Gastroesophageal sphincter (tissue), 4 donors: ENCODE data around the gene MLLT10. TPM values are rescaled to one million over a fixed set of nuclear protein-coding genes. Genes with fewer than 3 reads are reported as not detected.

Experiments
- ATAC-seq: fragments of 150-250 bp; one replicate; pipeline ENCODE4 v1.9.1; 2016; ENCODE audit warnings: mild to moderate bottlenecking, moderate library complexity
- H3K27ac ChIP-seq, 4 donors: fragments of 200-600 bp; sonication (generic) in 3 of 4; 1 replicate in 3 of 4; 2 replicates in 1 of 4; pipeline ENCODE4 v1.5.1; 2016 to 2019
- H3K27me3 ChIP-seq: fragments of 200-600 bp; sonication (generic); one replicate; pipeline ENCODE4 v1.5.1; 2019
- H3K36me3 ChIP-seq, 2 donors: fragments of 200-600 bp; sonication (generic); one replicate each; pipeline ENCODE4 v1.5.1; 2019; ENCODE audit warnings: control low read depth in 1 of 2
- H3K4me1 ChIP-seq, 3 donors: fragments of 200-600 bp; sonication (generic); 1 replicate in 2 of 3; 2 replicates in 1 of 3; pipeline ENCODE4 v1.5.1; 2016 to 2019; ENCODE audit warnings: control low read depth in 2 of 3
- H3K4me3 ChIP-seq, 2 donors: fragments of 200-600 bp; sonication (generic); one replicate each; pipeline ENCODE4 v1.5.1; 2019; ENCODE audit warnings: mild to moderate bottlenecking in 1 of 2, moderate library complexity in 1 of 2
- H3K9me3 ChIP-seq, 3 donors: fragments of 200-600 bp; sonication (generic); one replicate each; pipeline ENCODE4 v1.5.1; 2017 to 2019; ENCODE audit warnings: control low read depth in 2 of 3
- EP300 ChIP-seq: sonication (generic); formaldehyde crosslinking; IDR thresholded peaks from one replicate; pipeline ENCODE4 v1.6.1; 2017; ENCODE audit warnings: antibody characterized with exemption, mild to moderate bottlenecking
- POLR2A ChIP-seq, 2 donors: fragments of 450-650 bp; IDR thresholded peaks; one replicate each; pipeline ENCODE4 v1.6.1; 2017; ENCODE audit warnings: antibody characterized with exemption in 2 of 2, mild to moderate bottlenecking in 2 of 2, moderate library complexity in 1 of 2
- POLR2AphosphoS5 ChIP-seq: sonication (generic); formaldehyde crosslinking; IDR thresholded peaks from one replicate; pipeline ENCODE4 v1.6.1; 2017; ENCODE audit warnings: antibody characterized with exemption
- WGBS, 2 donors: methylation state at CpG; one replicate each; pipeline ENCODE4 v1.1.5; 2018; ENCODE audit warnings: low coverage in 1 of 2; 5-methylcytosine and 5-hydroxymethylcytosine counted together
- total RNA-seq, 4 donors: library from RNA; depleted of rRNA; stranded (reverse); fragments of >200 nt; gene quantifications; one replicate each; pipeline ENCODE4 v1.1.0, GENCODE V29; 2016
- TF ChIP-seq, protein P1 (sequence below), 4 experiments: fragments of 200-600 bp in 2 of 4; fragments of 450-650 bp in 2 of 4; sonication (generic) in 1 of 4; IDR thresholded peaks; one replicate each; pipeline ENCODE4 v1.5.1; 2017 to 2019; ENCODE audit warnings: antibody characterized with exemption in 4 of 4, mild to moderate bottlenecking in 2 of 4, moderate library complexity in 2 of 4

The MLLT10 gene
- total RNA-seq, 4 donors from 2014 or later, result 27.2 to 52.1 (median 39.0) TPM

- H3K4me1 ChIP-seq, result peaks cover 5 to 22% (median 10%) of the 10 kb centered on the region in 3 donors
- ATAC-seq, result no peak
- peaks cover 0 to 19% of the 10 kb centered on the region in 2 donors for H3K36me3 ChIP-seq
- WGBS, 2 donors, result 54 to 66% methylated on average over 6 of the region's 6 CpGs
- TF ChIP-seq EP300 (no peak), POLR2A (IDR thresholded peaks at IDR 0.05) (no peak), POLR2AphosphoS5 (no peak)
- TF ChIP-seq, protein P1, sequence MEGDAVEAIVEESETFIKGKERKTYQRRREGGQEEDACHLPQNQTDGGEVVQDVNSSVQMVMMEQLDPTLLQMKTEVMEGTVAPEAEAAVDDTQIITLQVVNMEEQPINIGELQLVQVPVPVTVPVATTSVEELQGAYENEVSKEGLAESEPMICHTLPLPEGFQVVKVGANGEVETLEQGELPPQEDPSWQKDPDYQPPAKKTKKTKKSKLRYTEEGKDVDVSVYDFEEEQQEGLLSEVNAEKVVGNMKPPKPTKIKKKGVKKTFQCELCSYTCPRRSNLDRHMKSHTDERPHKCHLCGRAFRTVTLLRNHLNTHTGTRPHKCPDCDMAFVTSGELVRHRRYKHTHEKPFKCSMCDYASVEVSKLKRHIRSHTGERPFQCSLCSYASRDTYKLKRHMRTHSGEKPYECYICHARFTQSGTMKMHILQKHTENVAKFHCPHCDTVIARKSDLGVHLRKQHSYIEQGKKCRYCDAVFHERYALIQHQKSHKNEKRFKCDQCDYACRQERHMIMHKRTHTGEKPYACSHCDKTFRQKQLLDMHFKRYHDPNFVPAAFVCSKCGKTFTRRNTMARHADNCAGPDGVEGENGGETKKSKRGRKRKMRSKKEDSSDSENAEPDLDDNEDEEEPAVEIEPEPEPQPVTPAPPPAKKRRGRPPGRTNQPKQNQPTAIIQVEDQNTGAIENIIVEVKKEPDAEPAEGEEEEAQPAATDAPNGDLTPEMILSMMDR (IDR thresholded peaks at IDR 0.05), result no peak
- H3K9me3 ChIP-seq, result no peaks in the 10 kb centered on the region
- no peak overlapping the region for H3K4me3 ChIP-seq
- no peaks in the 10 kb centered on the region for H3K27me3 ChIP-seq
- H3K27ac ChIP-seq, result no peak overlapping the region
These were observed 187.1 kb downstream of the MLLT10 start for GRCh38 chr10:21721000-21721665.

DNA sequence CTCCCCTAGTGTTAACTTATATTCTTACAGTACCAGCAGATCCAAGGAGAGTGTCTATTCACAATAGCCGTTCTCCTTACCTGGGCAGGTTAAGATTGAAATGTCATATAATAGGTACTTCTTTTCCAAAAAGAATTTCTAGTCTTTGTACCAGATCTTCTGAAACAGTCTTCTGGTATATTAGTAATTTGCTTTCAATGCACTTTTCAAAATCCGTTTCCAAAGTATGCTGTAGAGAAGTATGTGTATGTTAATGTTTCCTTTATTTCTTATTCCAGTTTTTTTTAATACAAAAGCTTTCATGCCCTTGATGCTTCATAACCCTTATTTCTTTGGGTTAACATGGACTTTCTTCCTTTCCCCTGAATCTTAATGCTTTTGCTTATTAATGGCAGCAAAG, 188.2 kb downstream of the MLLT10 start:
- Histone ChIP-seq H3K9me3 (no peaks in the 10 kb centered on the region), H3K27me3 (no peaks in the 10 kb centered on the region), H3K4me3 (no peak overlapping the region), H3K27ac (no peak overlapping the region), H3K4me1 (peaks cover 5 to 22% (median 10%) of the 10 kb centered on the region in 3 donors), H3K36me3 (peaks cover 0 to 21% of the 10 kb centered on the region in 2 donors)
- WGBS, 2 donors, result 88 to 96% methylated on average over 2 of the region's 2 CpGs
- no peak for TF ChIP-seq POLR2A (IDR thresholded peaks at IDR 0.05)
- no peak for TF ChIP-seq POLR2AphosphoS5
- TF ChIP-seq EP300, result no peak
- TF ChIP-seq, protein P1 (IDR thresholded peaks at IDR 0.05), result no peak
- ATAC-seq, result no peak

DNA sequence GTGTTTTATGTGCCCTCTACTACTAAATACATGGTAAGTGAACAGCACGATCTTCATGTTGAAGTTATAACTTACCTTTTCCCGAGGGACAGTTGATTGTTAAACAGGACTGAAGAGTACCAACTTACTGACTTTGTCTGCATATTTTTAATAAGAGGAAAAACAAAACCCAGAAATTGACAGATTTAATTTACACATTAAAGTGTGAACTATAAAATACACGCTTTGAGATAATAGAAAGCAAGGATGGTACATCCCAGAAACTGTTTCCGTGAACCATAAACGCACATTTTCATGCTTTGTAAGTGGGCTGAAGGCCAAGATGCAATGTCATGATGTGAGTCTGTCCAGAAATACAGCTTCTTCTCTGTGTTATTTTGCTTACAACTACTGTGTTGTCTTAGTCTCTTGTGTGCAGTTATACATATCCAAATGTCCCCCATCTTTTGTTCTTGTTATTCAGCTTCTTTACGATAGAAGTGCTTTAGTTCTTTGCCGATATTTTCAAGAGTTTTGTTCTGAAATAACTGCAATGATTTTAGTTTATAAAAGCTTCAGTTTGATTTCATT, 190.1 kb downstream of the MLLT10 start:
- H3K4me3 ChIP-seq, result no peak overlapping the region
- H3K27ac ChIP-seq, result no peak overlapping the region
- H3K9me3 ChIP-seq, result no peaks in the 10 kb centered on the region
- peaks cover 0 to 16% of the 10 kb centered on the region in 2 donors for H3K36me3 ChIP-seq
- WGBS, 2 donors, result 40 to 41% methylated on average over 7 of the region's 7 CpGs
- TF ChIP-seq POLR2A (IDR thresholded peaks at IDR 0.05) (no peak), POLR2AphosphoS5 (no peak), EP300 (no peak)
- TF ChIP-seq, protein P1 (IDR thresholded peaks at IDR 0.05), result no peak
- H3K4me1 ChIP-seq, result peaks cover 5 to 22% (median 10%) of the 10 kb centered on the region in 3 donors
- no peak for ATAC-seq
- no peaks in the 10 kb centered on the region for H3K27me3 ChIP-seq

- peak; percentile 94 for ATAC-seq
- TF ChIP-seq POLR2AphosphoS5 (peak; percentile 96), EP300 (no peak)
- Histone ChIP-seq H3K4me3 (no peak overlapping the region), H3K27ac (peak overlapping the region in 1 of 4 donors; percentile 28), H3K27me3 (no peaks in the 10 kb centered on the region), H3K9me3 (no peaks in the 10 kb centered on the region), H3K36me3 (peaks cover 0 to 18% of the 10 kb centered on the region in 2 donors), H3K4me1 (peaks cover 5 to 22% (median 10%) of the 10 kb centered on the region in 3 donors)
- WGBS, 2 donors, result 0 to 2% methylated on average over 4 of the region's 4 CpGs
These were observed 190.8 kb downstream of the MLLT10 start for GRCh38 chr10:21724687-21725367.

- TF ChIP-seq, protein P1 (IDR thresholded peaks at IDR 0.05), result no peak
- no peak for TF ChIP-seq POLR2AphosphoS5
- H3K36me3 ChIP-seq, result peaks cover 0 to 29% of the 10 kb centered on the region in 2 donors
- H3K27me3 ChIP-seq, result no peaks in the 10 kb centered on the region
- WGBS, 2 donors, result 33 to 72% methylated on average over 1 to 3 of the region's 3 CpGs
- no peak for ATAC-seq
- H3K4me1 ChIP-seq, result peaks cover 5 to 18% (median 10%) of the 10 kb centered on the region in 3 donors
- H3K9me3 ChIP-seq, result no peaks in the 10 kb centered on the region
- H3K27ac ChIP-seq, result no peak overlapping the region
- no peak overlapping the region for H3K4me3 ChIP-seq
These were observed 192.7 kb downstream of the MLLT10 start for GRCh38 chr10:21726601-21727225.
